Body of pancreas (tissue), 4 donors: Measurements from ENCODE around the gene CFAP46. TPM values are rescaled to one million over a fixed set of nuclear protein-coding genes. Genes with fewer than 3 reads are reported as not detected.

Experiments used
- ATAC-seq: fragments of 150-250 bp; one replicate; pipeline ENCODE4 v1.9.1; 2016
- DNase-seq, 4 donors: peaks; one replicate each; pipeline ENCODE4 v3.0.0-alpha.2; 2019
- H3K27ac ChIP-seq, 4 donors: fragments of 200-600 bp; sonication (generic); 1 replicate in 3 of 4; 2 replicates in 1 of 4; pipeline versions ENCODE4 v1.5.1 to v1.6.1; 2016 to 2019; ENCODE audit warnings: mild to moderate bottlenecking in 1 of 4, mixed read lengths in 1 of 4, moderate library complexity in 1 of 4
- H3K27me3 ChIP-seq, 2 donors: fragments of 200-600 bp; sonication (generic); one replicate each; pipeline ENCODE4 v1.6.0; 2016; ENCODE audit warnings: mild to moderate bottlenecking in 1 of 2
- H3K36me3 ChIP-seq, 2 donors: fragments of 200-600 bp; sonication (generic); replicated peaks in 1 of 2; 2 replicates each; pipeline ENCODE4 v1.5.1; 2016; ENCODE audit warnings: low read depth in 2 of 2; ENCODE audit not compliant: insufficient read depth in 1 of 2
- H3K4me1 ChIP-seq: fragments of 200-600 bp; sonication (generic); one replicate; pipeline ENCODE4 v1.6.0; 2016
- H3K4me3 ChIP-seq, 2 donors: fragments of 200-600 bp; sonication (generic); 1 replicate in 1 of 2; 2 replicates in 1 of 2; pipeline ENCODE4 v1.5.1; 2016 to 2019
- H3K9me3 ChIP-seq, 3 donors: fragments of 200-600 bp; sonication (generic); 1 replicate in 2 of 3; 2 replicates in 1 of 3; pipeline ENCODE4 v1.5.1; 2016
- CTCF ChIP-seq, 7 experiments: fragments of 450-650 bp in 4 of 7; fragments of 200-600 bp in 3 of 7; sonication (generic) in 3 of 7; IDR thresholded peaks; one replicate each; pipeline ENCODE4 v1.5.1; 2016 to 2019; ENCODE audit warnings: antibody characterized with exemption in 7 of 7
- POLR2A ChIP-seq, 3 donors: fragments of 450-650 bp; IDR thresholded peaks; one replicate each; pipeline ENCODE4 v1.6.1; 2016; ENCODE audit warnings: antibody characterized with exemption in 3 of 3, mild to moderate bottlenecking in 2 of 3
- WGBS, 2 donors: methylation state at CpG; one replicate each; pipeline ENCODE4 v1.1.5; 2017; 5-methylcytosine and 5-hydroxymethylcytosine counted together
- intact Hi-C: fragments of 100-400 bp; cut with DNase I; formaldehyde crosslinking; loops from one replicate; pipeline ENCODE4 v1.15.1; 2023
- total RNA-seq, 2 donors: library from RNA; depleted of rRNA; stranded (reverse); fragments of >200 nt; gene quantifications; one replicate each; pipeline ENCODE4 v1.1.0, GENCODE V29; 2016

Gene CFAP46
- total RNA-seq, 2 donors from 2014 or later: 0.33 to 0.52 TPM

- WGBS, 2 donors: 54 to 58% methylated on average over 30 of the region's 30 CpGs
- DNase-seq (no peak), ATAC-seq (no peak)
- H3K4me3 ChIP-seq: no peak overlapping the region
- no peaks in the 10 kb centered on the region for H3K27me3 ChIP-seq
- no peaks in the 10 kb centered on the region for H3K36me3 ChIP-seq
- no peaks in the 10 kb centered on the region for H3K4me1 ChIP-seq
- no peaks in the 10 kb centered on the region for H3K9me3 ChIP-seq
- intact Hi-C loops: no loop called here
- TF ChIP-seq POLR2A (IDR thresholded peaks at IDR 0.05): no peak
- no peak for TF ChIP-seq CTCF (IDR thresholded peaks at IDR 0.05)
- H3K27ac ChIP-seq: no peak overlapping the region
These were observed 33.7 kb upstream of the CFAP46 start for GRCh38 chr10:132975831-132976682.

DNA sequence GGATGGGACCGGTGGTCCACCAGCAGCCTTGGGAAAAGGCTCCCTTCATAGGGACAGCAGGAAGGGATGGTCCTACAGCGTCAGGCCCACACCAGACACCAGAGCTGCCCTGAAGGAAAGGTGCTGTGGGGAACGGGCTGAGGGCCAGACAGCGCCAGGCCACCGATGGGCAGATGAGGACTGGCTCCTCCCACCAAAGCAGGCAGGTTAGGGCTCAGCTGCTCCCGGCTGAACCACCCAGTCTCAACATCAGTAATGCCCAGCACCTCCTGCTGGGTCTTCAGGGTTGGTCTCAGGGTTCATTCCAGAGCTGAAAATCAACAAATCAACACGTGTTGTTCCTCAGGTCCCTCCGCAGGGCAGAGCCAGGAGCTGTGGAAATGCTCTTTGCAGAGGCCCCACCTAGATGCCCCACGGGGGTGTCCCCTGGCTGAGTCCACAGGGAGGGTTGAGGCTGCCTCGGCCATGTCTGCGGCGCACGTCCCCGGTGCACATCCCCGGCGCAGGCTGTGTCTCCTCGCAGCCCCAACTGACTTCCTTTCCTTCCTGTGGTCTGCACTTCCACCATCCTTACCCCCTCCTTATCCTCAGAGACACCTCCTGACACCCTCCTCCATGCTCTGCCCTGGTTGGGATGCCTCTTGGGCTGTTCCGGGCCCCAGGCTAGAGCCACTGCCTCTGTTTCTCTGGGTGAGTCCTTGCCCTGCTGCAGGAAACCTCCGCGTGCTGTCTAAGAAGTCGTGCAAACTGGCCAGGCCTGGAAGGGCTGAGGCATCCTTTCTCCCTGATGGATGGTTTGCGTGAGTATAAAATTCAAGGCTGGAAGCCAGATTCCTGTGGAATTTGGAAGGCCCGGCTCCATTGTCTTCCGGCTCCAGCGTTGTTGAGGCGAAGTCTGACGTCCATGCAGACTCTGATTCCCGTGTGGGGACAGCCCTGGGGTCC lies 32.8 kb upstream of the CFAP46 start:
- intact Hi-C loops: no loop called here
- Histone ChIP-seq H3K9me3 (no peaks in the 10 kb centered on the region), H3K27ac (no peak overlapping the region), H3K4me3 (no peak overlapping the region), H3K4me1 (no peaks in the 10 kb centered on the region), H3K27me3 (peaks cover 0 to 4% of the 10 kb centered on the region in 2 donors), H3K36me3 (no peaks in the 10 kb centered on the region)
- DNase-seq (peak in 1 of 4 donors; percentile 7), ATAC-seq (no peak)
- WGBS, 2 donors: 59 to 77% methylated on average over 16 to 28 of the region's 28 CpGs
- TF ChIP-seq CTCF (IDR thresholded peaks at IDR 0.05) (no peak), POLR2A (IDR thresholded peaks at IDR 0.05) (no peak)

DNA sequence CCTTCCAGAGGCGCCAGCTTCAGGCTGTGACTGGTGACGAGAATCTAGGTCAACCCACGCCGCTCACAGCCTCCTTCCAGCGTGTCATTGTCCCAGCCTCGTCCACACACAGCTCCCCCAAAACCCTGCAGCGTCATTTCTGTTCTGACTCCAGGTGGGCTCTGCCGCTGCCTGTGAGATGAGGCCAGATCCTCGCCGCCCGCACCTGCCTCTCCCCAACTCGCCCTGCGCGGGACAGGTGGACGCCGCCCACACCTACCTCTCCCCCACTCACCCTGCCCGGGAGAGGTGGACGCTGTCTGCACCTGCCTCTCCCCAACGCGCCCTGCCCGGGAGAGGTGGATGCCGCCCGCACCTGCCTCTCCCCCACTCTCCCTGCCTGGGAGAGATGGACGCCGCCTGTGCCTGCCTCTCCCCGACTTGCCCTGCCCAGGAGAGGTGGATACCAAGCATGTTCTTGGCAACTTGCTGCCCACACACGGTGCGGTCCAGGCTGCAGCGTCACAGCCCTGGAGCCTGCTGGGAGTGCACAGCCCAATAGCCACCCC lies 32.0 kb upstream of the CFAP46 start:
- TF ChIP-seq CTCF (IDR thresholded peaks at IDR 0.05) (no peak), POLR2A (IDR thresholded peaks at IDR 0.05) (no peak)
- DNase-seq (peak in 1 of 4 donors; percentile 9), ATAC-seq (no peak)
- H3K27me3 ChIP-seq: peaks cover 0 to 4% of the 10 kb centered on the region in 2 donors
- no peaks in the 10 kb centered on the region for H3K4me1 ChIP-seq
- H3K4me3 ChIP-seq: no peak overlapping the region
- no peaks in the 10 kb centered on the region for H3K36me3 ChIP-seq
- H3K27ac ChIP-seq: no peak overlapping the region
- intact Hi-C loops: no loop called here
- no peaks in the 10 kb centered on the region for H3K9me3 ChIP-seq
- WGBS, 2 donors: 68% methylated on average over 23 to 29 of the region's 29 CpGs

GRCh38 chr10:132973903-132974241 lies 31.5 kb upstream of the CFAP46 start:
- intact Hi-C loops: no loop called here
- H3K27me3 ChIP-seq: peaks cover 0 to 4% of the 10 kb centered on the region in 2 donors
- TF ChIP-seq CTCF (IDR thresholded peaks at IDR 0.05) (no peak), POLR2A (IDR thresholded peaks at IDR 0.05) (no peak)
- no peak for ATAC-seq
- H3K27ac ChIP-seq: no peak overlapping the region
- DNase-seq: peak in 1 of 4 donors; percentile 6
- no peak overlapping the region for H3K4me3 ChIP-seq
- 51 to 56% methylated on average over 2 to 4 of the region's 8 CpGs for WGBS, 2 donors
- no peaks in the 10 kb centered on the region for H3K9me3 ChIP-seq
- no peaks in the 10 kb centered on the region for H3K4me1 ChIP-seq
- no peaks in the 10 kb centered on the region for H3K36me3 ChIP-seq
